HG02610 (cell line): ENCODE measurements around the gene RNF151.
"Not testable (repeated sequence)": the region's sequence is repeated elsewhere in the genome, so short reads cannot be mapped to it uniquely, and the experiment has no call there.

Source experiments
- ATAC-seq: cut with Tn5 transposase; IDR thresholded peaks from one replicate; pipeline ENCODE4 v1.9.1; 2021; ENCODE audit warnings: mild to moderate bottlenecking, moderate library complexity; ENCODE audit not compliant: unreplicated experiment

Gene RNF151

DNA sequence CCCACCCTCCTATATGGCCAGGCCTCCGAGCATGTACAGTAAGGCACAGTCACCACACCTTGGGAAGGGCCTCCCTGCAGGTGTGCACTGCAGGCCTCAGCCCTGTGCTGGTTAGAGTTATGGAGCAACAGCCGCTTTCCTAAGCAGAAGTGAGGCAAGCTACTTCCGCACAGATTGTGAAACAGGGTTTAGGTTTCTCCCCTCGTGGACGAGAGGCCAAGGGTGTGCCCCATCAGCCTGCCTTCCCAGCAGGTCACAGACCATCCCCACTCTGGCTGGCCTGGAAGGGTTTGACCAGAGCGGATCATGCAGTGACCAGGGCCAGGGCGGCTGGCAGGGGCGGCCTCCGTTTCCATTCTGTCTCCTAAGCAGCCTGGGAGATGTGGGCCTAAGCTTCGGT is 28.3 kb upstream of the RNF151 start:
- no peak for ATAC-seq

DNA sequence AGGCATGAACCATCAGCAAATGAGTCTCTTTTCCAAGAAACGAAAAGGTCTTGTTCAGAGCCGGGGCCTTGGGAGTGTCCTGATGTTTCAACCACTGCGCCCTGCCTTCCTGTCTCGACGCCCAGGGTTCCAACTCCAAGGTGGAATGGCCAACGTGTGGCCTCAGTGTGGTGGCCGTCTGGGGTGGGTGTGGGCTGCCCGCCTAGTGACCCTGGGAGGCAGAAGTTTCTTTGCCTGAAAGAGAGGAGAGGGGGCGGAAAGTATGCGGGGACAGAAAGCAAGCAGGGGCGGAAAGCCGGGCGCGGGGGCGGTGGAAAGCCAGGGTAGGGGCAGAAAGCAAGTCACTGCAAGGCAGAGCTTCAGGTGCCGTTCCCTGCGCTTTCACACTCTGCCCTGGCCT is 27.7 kb upstream of the RNF151 start:
- ATAC-seq: no peak

DNA sequence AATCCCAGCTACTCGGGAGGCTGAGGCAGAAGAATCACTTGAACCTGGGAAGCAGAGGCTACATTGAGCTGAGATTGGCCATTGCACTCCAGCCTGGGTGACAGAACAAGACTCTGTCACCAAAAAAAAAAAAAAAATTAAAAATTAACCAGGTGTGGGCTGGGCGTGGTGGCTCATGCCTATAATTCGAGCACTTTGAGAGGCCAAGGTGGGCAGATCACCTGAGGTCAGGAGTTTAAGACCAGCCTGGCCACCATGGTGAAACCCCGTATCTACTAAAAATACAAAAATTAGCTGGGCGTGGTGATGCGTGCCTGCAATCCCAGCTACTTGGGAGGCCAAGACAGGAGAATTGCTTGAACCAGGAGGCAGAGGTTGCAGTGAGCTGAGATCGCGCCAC is 26.8 kb upstream of the RNF151 start:
- not testable (repeated sequence) for ATAC-seq

DNA sequence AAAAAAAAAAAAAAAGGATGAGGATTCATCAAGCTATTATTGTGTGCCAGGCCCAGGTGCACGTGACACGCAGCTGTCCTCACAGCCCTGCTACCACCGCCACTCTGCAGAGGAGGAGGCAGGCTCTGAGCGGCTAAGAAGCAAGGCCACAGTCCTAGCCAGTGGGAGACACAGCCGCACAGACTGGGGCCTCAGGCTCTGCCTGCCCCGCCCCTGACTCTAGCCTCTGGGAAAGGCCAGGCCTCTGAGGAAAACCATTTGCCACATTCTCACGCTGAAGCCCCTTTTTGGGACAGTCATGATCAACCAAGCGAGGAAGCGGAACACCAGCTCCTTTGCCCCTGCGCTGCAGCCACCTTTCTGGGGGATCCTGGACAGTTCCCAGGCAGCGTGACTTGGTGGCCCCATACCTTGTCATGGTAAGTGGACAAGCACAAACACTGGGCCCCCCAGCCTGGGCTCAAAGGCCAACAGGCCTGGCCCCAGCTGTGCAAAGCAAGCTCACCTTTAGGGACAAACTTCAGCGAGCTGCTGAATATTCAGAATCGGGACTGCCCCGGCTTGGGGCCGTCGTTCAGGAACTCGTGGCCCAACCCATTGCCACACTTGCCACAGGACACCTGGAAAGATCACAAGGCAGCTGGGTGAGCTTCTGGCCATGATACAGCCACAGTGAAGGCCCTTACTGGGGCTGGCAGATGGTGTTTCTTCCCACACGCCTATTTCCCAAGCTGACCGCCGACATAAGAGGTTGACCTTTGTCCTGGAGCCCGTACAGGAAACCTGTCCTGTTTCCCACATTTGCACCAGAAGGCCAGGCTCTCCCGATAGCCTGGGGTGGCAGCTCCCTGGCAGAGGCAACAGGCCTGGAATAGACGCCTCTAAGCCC is 26.1 kb upstream of the RNF151 start:
- ATAC-seq: no peak

DNA sequence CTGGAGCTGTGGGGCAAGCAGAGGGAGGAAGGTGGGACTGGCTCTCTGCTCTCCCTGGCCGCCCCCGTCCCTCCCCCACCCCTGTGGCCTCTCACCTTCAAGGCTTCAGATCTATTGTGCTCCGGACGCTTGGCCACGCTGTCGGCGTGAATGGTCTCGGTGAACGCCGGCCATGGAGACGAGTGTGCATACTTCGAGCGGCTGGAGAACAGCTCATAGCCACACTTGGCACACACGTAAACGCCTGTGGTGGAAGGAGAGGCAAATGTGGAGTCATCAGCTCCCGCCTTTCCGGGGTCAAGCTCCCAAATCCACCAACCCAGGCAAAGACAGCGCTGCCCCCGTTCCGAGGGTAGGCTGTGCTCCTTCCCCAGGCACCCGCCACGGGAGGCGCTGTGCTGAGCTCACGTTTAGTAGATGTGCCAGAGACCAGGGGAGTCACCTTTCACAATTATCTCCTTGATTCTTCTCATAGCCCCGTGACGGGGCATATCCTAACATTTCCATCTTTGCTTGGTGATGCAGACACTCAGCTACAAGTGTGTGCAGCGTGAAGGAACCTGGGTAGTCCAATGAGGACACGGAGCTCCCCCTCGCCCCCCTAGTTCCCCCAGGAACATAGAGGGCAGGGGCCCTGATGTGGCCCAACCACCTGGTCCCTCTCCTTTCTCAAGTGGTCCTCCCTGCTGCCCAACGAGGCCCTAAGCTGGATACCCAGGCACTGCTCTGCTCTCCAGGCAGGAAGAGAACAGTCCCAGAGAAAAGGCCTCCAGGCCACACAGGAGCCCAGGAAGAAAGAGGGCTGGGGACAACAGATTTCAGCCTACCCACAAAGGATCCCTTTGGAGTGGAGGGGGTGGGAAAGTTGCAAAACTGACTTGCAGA is 25.3 kb upstream of the RNF151 start:
- ATAC-seq: no peak

DNA sequence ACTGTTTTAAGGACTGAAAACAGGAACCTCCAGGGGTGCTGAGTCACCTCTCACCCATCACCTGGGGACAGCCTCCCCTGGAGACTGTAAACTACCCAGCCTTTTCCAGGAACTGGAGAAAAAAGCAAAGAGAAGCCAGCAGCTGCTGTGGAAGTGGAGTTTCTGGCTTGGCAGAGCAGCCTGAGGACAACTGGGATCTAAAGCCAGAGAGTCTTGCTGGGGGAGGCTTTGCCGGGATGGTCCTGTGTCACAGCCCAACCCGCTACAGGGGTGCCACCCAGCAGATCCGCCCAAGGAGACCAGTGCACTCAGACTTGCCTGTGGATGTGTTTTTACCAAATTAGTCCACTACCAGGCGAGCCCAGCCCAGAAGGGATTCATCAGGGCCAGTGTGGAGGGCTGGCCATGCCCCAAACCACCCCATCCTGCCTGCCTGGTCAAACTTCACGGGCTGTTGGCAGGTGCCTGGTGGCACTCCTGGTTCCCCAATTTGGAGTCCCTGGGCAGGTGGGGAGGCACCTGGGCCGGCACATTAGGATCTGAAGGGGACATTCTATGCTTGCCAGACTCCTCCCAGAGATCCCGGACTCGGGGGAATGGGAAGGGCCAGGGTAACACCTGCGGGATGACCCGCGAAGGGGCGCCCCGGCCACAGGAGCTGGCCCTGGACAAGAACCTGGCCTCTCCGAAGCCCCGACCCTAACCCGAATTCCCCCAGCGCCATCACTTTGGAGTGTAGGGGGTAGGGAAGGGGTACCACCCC is 24.4 kb upstream of the RNF151 start:
- no peak for ATAC-seq

DNA sequence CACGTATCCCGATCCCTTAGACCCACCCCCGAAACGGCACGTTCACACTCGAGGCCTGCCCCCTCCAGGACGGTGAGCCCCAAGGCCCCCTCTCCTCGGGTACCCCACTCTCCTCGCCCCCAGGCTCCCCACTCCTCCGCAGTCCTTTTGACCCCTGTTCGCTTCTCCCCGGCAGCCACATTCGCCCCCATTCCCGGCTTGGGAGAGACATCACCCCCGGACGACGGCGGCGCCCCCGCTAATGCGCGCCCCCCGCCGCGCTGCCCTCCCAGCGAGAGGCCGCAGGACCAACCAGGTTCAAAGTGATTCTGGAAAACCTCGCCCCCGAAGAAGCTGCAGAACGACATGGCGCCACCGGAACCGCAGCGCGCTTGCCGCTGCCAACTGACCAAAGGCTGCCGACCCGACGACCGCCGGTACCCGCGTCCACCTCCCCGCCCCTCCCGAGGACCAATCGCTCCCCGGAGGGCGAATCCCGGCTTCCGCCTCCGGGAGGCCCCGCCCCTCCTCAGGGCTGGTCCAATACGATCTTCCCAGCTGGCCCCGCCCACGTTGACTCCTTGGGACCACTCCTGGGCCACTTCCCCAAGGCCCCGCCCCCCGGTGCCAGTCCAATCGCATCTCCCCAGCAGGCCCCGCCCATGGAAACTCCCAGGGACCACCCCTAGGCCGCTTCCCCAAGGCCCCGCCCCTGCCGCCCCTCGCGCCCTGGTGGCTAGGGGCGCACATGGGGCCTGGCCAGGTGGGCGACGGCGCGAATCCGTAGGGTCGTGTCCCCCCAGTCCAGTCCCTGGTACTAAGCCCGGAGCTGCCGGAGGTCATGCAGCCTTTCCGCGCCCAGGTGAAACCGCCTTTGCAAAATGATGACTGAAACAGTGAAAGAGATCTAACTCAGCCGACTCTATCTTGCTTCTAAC is 23.6 kb upstream of the RNF151 start, which contains the start of gene MSRB1:
Gene MSRB1, minus strand, starts transcription at position 390 of the 917 bp plus-strand sequence. Its CDS starts 43 bp downstream, at position 347.
- ATAC-seq: peak; percentile 86

DNA sequence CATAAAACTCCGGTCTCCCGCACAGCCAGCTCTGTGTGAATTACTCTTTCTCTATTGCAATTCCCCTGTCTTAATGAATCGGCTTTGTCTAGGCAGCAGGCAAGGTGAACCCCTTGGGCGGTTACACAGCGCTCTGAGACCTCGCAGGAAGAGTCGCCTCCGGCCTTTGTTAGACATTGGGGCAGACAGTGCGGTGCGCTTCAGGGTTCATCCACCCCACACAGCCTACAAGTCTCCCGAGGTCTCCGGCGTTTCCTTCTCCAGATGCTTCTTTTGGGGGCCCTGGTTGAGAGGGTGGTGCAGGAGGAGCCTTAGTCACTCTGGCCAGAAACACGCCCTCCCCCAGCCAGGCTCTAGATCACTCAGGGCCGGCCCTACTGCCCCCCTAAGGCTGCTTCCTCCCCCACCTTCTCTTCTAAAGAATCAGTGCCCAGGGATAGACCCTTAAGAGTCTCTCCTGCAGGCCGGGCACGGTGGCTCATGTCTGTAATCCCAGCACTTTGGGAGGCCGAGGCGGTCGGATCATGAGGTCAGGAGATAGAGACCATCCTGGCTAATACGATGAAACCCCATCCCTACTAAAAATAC is 21.9 kb upstream of the RNF151 start:
- ATAC-seq: no peak

DNA sequence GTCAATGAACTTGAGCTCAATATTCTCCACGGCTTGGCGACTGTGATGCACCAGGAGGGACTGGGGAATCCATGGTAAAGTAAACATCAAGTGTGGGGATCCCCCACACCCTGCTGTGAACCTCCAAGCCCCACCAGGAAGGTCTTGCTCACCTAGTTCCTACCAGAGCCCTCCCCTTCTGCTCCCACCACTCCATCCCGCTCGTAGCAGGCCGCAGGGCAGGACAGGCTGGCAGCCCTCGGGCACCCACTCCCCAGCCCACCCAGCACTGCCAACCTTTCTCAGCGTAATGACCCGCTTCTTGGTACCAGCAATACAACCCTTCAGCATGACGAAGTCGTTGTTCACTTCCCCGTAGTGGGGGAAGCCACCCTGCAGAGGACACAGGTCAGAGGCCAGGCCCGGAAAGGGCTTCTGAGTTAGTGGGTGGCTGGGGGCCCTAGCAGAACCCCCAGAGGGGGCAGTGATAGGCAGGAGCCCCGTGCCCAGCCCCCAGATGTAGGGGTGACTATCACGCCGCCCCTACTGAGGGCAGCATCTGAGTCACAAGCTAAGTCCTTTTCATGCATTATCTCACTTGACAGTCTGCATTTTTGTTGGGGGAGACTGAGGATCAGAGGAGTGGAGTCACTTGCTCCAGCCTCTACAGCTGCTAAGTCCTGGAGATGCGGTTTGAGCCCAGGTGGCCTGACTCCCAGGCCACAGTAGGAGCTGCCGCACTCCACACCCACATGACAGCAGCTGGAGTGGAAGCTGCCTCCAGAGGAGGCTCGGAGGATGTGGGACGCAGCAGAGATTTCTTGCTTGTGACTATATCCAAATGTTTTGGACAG is 20.9 kb upstream of the RNF151 start:
- no peak for ATAC-seq

DNA sequence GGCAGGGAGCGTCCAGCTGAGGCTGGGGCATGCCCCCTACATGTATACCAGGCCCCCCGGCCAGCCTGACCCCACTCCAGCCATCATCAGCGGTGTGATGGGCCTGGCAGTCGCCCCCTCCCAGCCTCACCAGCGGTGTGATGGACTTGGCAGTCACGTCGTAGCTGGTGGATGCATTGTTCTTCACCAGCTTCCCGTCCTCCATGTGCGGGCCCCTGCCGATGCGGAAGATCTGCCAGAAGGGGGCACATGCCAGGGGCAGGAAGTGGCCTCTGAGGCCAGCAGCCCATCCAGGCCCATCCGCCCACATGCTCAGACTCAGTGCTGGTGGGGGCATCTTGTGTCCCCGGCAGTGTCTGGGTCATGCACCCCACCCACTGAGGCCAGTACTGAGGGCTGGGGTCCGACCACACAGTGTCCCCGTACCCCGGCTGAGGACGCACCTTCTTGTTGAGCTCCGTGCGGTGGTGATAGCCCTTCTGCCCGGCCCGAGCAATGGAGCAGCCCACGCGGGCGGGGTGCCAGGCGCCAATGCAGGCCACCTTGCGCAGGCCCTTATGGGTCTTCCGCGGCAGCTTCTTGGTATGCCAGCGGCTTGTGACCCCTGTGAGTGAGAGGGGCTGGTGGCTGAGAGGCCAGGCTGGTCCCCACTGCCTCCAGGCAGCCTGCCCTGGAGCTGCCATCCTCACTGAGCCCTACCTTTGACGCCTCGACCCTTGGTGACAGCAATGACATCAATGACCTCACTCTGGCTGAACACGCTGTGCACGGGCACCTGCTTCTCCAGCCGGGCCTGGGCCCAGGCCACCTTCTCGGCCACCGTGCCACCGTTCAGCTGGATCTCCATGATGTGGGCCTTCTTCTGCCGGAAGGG is 19.9 kb upstream of the RNF151 start:
- ATAC-seq: no peak

DNA sequence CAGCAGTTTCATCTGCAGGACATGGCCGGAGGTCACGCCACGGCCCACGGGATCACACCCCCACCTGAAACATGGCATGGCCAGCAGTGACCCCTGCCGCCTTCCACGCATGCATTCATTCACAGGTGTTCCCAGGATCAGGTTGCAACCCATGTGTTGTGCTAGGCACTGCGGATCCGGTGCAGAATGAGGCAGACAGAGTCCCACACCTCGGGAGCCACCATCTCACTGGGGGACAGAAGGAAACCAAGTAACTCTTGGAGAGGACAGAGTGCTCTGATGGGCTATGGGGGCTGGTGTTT is 19.3 kb upstream of the RNF151 start:
- no peak for ATAC-seq

DNA sequence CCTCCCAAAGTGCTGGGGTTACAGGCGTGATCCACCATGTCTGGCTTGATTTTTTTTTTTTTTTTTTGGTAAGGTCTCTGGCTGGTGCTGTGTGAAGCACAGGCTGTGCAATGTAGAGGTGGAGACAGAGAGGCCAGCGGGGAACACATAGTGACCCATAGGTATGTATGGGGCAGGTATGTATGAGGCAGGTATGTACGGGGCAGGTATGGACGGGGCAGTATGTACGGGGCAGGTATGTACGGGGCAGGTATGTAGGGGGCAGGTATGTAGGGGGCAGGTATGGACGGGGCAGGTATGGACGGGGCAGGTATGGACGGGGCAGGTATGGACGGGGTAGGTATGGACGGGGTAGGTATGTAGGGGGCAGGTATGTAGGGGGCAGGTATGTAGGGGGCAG is 17.1 kb upstream of the RNF151 start:
- ATAC-seq: no peak

DNA sequence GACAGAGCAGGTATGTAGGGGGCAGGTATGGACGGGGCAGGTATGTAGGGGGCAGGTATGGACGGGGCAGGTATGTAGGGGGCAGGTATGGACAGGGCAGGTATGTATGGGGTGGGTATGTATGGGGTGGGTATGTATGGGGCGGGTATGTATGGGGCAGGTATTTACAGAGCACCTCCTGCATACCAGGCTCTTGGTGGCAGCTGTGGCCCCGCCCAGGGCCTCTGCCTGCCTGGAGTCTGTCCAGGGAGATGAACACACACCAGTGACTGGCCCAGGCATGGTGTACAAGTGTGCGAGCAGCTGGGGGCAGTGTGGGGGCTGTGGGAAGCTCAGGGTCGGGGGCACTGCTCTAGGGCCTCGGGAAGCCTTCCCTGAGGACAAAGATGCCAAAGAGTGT is 16.6 kb upstream of the RNF151 start:
- ATAC-seq: no peak

DNA sequence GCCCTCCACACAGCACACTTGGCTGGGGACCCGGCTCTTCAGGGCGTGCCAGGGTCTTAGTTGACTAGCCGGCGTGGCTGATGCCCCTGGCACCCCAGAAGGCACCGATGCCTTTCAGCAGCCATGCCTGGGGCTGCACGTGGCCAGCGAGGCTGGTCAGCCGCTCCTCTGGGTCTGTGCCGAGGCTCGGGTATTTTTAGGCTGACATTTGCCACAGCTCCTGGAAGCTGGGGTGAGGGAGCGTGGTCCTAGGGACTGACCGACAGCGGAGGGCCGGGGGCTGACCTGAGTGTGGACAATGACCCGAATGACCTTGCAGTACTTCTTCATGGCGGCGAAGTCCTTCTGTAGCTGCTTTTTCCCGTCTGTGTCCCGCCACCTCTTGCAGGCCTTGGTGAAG is 16.1 kb upstream of the RNF151 start:
- no peak for ATAC-seq

DNA sequence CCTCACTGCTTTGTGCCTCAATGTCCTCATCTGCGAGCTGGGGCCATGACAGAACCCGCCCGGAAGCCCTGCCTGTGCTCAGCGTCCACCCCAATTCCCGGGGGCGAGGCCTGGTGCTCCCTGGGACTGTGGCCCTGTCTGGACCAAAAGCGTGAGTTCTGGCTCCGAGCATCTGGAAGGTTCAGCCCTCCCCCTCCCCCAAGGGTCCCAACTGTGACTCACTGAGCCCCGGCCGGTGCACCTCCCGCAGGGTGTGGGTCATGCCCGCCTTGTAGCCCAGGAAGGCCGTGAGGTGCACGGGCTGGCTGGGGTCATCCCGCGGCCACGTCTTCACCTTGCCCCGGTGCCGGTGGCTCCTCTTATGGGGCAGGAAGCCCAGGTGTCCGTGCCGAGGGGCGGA is 12.9 kb upstream of the RNF151 start:
- no peak for ATAC-seq

DNA sequence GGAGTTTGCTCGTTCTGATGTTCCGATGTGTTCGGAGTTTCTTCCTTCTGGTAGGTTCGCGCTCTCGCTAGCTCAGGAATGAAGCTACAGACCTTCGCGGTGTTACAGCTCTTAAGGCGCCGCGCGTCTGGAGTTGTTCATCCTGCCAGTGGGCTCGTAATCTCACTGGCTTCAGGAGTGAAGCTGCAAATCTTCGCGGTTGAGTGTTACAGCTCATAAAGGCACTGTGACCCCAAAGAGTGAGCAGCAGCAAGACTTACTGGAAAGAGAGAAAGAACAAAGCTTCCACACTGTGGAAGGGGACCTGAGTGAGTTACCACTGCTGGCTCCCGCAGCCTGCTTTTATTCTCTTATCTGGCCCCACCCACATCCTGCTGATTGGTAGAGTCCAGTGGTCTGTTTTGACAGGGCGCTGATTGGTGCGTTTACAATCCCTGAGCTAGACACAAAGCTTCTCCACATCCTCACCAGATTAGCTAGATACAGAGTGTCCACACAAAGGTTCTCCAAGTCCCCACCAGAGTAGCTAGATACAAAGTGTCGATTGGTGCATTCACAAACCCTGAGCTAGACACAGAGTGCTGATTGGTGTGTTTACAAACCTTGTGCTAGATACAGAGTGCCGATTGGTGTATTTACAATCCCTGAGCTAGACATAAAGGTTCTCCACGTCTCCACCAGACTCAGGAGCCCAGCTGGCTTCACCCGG is 9.1 kb upstream of the RNF151 start:
- not testable (repeated sequence) for ATAC-seq

DNA sequence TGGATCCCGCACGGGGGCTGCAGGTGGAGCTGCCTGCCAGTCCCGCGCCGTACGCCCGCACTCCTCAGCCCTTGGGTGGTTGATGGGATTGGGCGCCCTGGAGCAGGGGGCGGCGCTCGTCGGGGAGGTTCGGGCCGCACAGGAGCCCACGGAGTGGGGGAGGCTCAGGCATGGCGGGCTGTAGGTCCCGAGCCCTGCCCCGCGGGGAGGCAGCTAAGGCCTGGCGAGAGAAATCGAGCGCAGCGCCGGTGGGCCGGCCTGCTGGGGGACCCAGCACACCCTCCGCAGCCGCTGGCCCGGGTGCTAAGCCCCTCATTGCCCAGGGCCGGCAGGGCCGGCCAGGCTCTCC is 8.5 kb upstream of the RNF151 start:
- not testable (repeated sequence) for ATAC-seq
